G401.6 (cell line): Measurements from ENCODE around the gene SHROOM2.
"Not testable (repeated sequence)": the region's sequence is repeated elsewhere in the genome, so short reads cannot be mapped to it uniquely, and the experiment has no call there.

ENCODE experiments used
- FAIRE-seq: peaks from 2 replicates; lab custom pipeline; 2012; peaks lifted over from hg19 to GRCh38; lab: Jason Lieb, UNC

SHROOM2 gene

DNA sequence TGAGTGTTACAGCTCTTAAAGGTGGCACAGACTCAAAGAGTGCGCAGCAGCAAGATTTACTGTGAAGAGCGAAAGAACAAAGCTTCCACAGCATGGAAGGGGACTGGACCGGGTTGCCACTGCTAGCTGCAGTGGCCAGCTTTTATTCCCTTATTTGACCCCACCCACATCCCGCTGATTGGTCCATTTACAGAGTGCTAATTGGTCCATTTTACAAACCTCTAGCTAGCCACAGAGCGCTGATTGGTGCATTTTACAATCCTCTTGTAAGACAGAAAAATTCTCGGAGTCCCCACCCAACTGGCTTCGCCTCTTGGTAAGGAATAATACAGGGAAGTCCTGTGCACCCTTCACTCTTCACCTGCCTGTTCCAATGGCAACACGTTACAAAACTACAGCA lies 1.9 kb upstream of the SHROOM2 start:
- no peak for FAIRE-seq

DNA sequence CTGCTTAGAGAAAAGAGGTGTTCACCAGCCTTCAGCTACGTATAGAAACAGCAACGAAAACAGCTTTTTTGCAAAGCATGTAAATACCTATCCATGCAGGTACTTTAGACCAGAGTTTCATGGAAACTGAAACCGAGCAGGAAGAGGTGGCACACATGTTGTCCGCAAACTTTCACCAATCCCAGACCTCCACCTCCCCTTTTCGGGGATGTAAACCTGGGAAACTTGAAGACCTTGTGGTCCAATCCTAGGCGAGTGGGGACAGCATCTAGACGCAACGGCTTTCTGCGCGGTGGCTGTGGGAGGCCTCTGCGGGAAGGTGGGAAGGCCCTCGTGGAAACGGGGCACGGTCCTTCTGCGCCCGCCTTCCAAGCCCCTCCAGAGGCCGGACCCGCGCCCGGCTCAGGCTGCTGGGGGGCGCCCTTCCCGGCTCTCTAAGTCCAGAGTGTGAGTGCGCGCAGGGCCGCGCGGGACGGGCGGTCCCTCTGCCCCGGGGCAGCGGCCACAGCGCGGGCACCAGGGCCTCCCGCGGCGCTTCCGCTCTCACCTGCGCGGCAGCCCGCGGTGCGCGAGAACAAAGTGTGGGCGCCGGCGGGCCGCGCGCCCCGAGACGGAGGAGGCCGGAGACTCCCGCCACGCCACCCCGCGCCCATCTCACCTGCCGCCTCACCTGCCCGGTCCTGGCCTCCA lies 830 bp upstream of the SHROOM2 start:
- no peak for FAIRE-seq

DNA sequence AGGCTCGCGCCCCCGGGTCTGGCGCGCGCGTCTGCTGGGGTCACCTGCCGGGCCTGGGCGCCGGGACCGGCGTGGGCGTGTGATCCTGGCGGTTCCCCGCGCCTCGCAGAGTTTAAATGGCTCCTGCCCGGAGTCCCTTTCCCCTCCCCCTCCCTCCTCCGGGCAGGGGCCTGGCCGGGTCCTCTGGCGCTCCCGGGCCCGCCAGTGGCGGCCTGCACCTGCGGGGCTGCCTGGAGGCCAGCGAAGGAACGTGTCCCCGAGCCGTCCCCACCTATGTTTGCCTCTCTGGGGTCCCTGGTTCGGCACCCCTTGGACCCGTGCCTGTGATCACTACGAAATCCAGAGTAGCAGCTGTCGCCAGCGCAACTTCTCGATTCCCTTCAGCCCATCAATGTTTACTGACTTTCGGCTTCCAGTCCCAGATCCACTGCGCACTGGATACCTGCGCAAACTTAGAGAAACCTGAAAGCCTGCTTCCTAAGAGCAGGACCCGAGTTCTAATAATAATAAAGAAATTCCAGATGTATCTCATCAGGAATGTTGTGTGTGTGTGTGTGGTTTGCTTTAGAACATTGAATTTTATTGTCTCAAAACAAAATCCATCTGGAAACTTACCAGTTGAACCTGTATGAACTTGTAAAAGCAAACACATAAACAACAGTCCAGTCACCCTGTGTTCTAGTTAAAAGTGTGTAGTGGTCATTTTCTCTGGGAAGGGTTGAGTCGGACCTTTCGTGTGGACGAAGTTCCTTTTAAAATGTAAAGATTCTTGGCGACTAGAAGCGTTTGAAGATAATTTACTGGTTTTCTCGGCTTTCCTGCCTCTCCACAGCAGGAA lies 788 bp downstream of the SHROOM2 start:
- FAIRE-seq, result no peak

DNA sequence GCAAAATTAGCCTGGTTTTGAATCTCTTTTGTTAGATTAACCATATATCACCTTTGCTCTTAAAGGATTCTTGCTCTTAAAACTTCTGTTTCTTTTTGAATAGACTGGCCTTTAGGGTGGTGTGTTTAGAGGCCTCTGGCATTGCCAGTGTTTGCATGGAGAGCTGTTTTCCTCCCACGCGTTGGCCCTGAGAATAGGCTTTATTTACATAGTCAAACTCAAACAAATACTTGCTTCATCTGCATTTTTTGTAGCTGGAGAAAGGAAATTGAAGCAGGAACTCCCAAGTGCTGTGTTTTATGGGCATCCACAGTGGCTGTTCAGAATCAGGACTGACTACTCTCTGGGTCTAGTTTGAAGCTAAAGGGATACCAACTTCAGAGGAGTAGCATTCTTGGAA lies 2.7 kb downstream of the SHROOM2 start:
- no peak for FAIRE-seq

DNA sequence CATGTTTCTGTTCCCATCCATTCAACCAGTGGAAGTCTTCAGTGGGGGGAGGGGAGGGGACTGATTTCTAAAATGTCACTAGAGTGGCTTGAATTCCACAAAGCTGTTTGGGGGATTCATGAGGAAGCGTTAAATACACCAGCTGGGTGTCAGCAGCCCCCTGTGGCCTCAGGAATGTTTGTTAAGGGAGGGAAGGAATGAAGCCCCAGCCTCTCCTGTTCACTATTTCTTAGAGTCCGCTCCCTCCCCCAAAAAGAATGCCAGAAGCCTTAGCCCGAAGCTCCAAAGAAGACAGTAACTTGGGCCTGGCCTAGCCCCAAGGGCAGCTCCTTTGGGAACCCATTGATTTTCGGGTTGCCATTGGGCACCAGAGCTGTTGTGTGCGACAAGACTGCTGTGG lies 3.3 kb downstream of the SHROOM2 start:
- FAIRE-seq, result no peak

DNA sequence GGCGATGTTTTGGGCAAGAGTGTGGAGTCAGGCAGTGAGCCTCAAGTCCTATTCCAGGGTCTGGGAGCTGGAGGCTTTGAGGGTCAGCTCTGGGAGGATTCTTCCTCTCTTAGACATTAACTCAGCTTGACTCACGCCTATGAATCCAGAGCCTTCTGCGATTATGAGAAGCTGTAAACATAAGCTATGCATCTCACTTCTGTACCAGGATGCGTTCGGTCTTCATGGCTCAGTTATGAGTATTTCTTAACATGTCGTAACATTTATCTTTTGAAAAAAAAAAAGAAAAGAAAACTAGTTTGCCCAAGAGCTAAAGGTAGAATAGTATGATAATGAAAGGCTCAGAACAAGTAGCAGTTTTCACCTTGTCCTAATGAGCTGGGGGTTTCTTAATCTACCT lies 4.6 kb downstream of the SHROOM2 start:
- FAIRE-seq, result no peak

DNA sequence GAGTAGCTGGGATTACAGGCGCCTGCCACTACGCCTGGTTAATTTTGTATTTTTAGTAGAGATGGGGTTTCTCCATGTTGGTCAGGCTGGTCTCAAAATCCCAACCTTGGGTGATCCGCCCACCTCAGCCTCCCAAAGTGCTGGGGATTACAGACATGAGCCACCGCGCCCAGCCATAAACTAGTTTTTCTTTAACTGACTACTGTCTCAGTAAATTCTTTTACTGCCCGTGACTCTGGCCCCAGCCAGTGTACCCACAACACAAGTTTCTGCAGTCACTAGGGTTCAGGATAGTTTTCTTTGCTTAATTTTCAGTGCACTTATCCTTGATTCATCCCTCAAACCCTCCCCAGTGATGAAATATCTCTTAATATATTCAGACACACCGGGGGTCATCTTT lies 8.3 kb downstream of the SHROOM2 start:
- no peak for FAIRE-seq

DNA sequence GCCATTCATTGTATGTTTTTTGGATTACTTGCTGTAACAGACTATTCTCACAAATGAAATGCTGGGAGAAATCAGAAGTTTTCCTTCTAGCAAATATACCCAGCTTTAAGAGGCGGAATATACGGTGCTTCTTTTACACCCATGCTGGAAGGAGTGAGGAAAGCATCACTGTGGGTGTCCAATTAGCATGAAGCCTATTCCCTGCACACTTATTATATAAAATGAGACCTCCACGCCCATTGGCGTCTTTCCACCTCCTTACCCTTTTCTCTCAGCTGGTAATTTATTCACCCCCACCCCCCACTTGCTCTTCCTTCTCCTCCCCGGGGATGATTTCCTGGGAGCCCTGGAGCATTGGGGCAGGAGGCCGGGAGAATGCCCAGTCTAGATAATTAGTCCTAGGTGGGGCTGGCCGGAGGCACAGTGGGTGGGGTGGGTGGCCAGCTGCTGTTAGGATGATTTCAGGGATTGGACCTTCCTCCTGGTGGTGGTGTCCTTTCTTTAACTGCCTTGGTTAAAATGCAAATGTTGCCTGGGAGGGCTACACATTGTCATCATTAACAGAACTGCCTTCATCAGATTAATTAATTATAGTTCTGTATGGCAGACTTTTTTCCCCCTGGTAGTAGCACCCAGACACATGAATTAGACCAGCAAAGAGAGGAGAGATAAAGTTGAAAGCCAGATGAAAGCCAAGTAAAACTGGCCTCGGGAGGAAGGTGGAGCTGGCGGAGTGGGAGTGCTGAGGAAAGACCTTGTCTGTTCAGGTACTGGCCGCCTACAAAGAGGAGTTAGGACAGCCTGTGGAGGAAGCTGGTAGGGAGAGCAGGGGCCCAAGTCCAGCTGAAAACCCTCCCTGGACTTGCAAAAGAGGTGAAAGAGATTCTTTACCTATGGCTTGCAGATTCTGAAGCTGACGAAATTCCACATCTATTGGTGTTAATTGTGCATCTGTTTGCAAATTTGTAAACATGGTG lies 11.4 kb downstream of the SHROOM2 start:
- no peak for FAIRE-seq

DNA sequence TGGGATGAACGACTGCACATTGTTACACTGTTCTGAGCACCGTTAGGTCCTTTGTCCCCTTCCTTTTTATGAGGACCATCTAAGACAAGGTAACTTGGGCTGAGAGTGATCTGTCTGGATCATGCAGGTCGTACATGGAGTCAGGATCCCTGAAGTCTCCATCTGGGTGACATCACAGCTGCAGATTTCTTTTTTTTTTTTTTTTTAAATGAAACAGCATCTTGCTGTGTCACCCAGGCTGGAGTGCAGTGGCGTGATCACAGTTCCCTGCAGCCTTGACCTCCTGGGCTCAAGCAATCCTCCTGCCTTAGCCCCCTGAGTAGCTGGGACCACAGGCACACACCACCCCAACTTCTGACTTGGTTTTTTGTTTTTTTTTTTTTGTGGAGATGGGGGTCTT lies 16.5 kb downstream of the SHROOM2 start:
- FAIRE-seq, result no peak

DNA sequence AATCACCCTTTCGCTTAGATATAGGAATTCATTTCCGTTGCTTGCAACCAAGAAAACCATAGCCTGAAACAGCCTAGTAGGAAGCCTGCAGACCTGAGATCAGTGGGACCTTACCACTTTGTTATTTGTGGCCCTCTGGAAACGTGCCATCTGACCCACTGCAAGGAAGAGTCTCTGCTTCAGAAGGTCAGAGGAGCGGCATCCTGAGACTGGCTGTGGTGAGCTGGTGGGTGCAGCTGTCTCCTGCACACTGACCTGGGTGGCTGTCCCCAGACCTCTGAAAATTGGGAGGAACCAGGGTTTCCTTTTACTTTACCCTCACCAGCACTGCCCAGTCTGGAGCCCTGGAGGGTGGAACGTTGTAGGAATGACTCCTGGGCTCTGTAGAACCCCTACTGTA lies 18.2 kb downstream of the SHROOM2 start:
- no peak for FAIRE-seq

DNA sequence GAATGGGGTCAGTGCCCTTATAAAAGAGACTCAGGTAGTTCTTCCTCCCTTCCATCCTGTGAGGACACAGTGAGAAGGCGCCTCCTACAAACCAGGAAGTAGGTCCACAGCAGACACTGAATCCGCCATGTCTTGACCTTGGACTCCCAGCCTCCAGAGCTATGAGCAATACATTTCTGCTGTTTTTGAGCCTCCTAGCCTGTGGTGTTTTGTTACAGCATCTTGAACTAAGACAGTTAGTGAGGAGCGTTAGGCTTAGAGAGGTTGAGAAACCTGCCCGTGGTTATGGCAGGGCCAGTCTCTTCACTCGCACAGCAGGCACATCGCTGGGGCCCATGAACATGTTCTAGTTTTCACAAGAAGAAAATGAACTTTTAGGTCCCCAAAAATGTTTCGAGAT lies 19.7 kb downstream of the SHROOM2 start:
- FAIRE-seq, result no peak

DNA sequence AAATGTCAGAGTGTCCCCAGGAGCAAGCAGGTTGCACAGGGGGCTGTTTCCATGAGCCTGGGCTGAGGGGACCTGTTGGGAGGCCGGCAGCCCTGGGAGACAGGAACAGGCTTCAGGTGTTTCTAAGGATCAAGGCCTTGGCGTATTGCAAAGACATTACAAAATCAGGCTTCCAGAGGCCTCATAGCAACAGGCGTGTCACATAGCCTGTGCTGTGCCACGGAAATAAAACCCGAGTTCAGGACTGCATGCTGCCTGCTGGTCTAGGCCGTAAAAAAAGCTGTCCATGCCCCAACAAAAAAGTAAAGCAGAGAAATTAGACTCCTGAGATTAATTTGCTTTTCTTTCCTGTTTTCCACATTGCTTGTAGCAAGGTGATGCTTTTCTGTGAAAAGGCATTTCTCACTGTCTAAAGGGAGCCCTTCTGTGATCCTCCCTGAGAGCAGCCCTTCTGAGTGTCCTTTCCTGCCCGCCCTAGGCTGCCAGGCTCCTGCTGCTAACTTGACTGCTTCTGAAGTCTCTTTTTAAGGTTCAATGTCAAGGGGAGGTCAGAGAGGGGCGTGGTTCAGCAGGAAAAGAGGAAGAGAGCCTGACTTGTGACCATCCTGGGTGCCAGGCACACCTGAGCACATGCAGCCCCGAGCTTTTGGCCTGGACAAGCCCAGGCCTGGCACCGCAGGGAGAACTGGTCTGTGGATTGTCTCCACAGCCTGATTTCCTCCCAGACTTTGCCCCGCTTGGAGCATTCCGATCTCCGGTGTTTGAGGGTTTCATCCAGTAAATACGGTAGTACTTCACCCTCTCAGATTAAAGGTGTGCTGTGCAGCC lies 21.3 kb downstream of the SHROOM2 start:
- FAIRE-seq, result no peak

DNA sequence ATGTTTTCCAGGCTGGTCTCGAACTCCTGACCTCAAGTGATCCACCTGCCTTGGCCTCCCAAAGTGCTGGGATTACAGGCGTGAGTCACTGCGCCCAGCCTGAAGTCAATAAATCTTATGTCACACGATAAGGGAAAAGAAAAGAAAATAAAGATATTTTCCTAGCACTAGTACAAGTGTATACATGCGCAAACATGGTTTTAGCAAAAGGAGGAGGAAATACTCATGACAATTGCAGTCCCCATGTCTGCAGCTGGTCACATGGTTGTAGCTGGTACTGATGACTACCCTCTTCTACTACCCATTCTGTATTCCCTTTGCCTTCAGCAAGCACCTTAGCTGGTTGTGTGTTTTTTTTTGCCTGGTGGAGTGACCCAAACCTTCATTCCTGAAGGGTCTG lies 23.6 kb downstream of the SHROOM2 start:
- FAIRE-seq, result not testable (repeated sequence)

DNA sequence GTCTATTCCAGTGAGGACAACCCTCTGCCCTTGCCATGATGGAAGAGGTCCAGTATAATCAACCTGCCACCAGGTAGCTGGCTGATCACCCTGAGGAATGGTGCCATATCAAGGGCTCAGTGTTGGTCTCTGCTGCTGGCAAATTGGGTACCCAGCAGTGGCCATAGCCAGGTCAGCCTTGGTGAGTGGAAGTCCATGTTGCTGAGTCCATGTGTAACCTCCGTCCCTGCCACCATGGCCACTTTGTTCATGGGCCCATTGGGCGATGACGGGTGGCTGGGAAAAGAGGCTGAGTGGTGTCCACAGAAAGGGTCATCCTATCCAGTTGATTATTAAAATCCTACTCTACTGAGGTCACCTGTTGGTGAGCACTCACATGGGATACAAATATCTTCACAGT lies 24.9 kb downstream of the SHROOM2 start:
- FAIRE-seq, result not testable (repeated sequence)

DNA sequence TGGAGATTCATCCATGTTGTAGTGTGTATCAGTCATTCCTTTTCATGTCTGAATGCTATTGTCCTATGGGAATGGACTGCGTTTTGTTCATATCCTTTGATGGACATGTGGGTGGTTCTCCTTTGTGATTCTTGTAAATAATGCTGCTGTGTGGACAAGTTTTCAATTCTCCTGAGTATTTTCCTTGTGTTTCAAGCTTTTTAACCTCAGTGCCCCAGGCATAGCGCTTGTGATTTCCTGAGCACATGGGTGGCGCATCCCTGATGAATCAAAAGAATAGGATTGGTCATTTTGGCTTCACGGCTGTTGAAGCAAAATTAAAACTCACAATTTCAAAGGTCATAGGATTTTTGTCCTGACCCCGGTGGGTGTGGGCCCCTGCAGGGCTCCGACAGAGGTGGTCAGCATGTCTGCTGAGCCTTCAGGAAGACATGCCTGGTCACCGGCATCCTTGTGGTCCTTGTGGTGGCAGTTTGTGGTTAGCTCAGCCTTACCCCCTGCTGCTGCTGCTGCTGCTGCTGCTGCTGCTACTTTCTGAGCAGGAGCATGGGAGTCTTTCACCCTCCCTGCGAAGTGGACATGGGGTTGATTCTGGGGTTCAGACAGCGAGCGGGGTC lies 30.0 kb downstream of the SHROOM2 start:
- no peak for FAIRE-seq

DNA sequence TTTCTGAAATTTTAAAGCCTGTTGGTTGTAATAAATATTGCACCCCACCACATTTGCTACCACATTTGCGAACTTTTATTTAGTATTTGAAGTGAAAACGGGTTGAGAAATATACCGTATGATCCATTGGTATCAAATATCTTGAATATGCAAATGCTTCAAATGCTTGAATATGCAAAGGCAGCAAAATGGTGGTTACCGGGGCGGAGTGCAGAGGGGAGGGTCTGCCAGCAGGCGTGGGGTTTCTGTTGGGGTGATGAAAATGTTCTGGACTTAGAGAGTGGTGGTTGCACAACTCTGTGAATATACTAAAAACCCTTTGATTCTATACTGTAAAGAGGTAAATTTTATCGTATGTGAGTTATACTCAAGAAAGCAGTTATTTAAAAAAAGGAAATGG lies 35.3 kb downstream of the SHROOM2 start:
- no peak for FAIRE-seq

DNA sequence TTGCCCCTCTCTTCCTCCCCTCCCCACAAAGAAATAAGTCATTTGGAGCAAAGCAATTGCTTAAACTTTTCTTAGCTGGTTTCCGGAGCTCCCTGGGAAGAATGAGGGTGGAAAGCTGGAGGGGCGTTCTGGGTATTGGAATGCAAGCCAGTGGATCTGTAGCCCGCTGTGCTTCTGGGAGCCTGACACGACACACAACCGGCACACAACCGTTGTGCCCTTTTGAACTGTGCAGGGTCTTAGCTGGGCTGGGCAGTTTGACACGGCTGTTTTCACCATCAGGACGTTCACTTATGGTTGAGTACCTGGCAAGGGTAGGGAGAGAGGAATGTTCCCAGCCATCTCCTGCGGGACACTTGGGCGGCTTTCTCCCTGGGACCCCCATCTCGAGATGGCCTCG lies 38.3 kb downstream of the SHROOM2 start:
- no peak for FAIRE-seq

DNA sequence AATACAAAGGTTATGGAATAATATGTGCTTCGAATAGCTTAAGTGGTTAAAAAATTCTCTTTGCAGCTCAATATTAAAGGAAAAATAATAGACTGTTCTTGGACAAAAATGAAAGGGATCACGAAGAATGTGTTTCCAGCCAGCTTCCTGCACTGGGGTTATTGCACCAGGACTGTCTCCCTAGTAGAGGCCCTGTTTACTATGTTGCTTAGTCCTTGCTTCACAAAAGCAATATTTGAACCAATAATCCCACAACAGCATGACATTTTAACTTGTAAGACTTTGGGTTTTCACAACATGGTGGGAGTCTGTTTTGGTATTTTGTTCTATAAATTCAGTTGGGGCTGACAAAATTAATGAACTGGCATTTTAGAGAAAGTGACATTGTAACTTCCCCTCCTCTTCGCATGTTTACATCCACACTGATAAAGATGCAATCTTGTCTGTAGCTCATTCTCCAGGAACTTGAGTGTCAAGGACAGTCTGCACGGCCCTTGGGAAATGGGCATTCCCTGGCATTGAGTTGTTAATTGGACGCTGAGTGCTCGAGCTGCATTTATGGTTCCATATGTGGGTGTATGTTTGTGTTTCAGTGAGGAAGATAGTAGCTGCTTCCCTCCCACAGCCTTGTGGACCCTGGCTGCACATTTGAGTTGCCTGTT lies 39.0 kb downstream of the SHROOM2 start:
- no peak for FAIRE-seq

DNA sequence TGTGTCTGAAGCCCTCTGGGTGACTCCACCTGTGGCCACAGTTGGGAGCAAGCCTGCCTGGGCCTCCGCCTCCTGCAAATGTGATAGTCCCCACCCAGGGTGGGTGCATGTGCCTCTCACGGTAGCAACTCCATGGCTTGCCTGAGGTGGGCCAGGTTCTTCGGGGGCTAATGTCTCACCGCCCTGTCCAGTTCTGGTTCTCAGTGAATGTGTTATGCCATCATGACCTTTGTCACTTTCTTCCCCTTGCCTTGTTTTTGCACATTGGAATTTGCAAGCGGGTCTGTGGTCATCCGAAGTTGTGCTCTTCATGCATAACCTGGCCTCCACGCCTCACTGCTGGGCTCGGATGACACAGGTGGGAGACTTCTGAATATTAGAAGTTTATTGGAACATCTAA lies 39.7 kb downstream of the SHROOM2 start:
- no peak for FAIRE-seq

DNA sequence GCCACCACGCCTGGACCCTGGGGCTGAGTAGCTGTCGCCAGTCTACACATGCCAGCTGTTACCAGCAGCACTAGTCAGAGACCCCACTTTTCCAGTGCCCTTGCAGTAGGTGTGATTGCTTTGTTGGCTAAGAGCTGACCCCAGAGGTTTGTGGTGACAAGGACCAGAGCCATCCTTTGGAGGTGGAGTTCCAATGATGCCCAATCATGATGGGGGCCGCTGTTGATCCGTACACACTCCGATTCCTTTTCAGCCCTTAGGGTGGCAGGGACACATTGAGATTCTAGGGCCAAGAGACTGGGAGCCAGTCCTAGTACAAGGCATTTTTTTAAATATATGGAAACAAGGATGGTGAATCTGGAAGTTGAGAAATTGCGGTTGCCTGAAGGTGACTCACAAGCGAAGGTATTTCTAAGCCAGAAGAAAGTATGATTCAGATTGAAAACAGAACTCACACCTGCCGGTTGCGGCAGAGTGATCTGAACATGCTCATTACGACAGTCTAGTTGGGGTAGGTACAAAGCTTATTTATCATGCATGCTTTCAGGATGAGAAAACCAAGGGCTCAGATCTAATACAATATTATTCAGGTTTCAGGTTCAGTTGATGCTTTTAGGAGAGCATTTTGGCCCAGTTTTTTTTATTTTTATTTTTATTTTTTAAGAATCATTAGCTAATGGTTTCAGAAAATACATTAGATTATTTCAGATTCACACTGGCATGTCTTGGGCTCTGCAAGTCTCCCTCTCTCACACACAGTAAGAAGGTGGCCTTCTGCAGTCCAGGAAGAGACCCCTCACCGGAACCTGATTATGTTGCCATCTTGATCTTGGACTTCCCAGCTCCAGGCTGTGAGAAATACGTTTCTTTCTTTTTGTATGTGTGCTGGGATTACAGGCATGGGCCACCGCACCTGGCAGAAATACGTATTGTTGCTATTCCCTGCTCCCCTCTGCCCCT lies 43.4 kb downstream of the SHROOM2 start:
- FAIRE-seq, result no peak
